Mucosa of descending colon (tissue), 3 donors: ENCODE measurements around the gene CHST3. TPM values are rescaled to one million over a fixed set of nuclear protein-coding genes. Genes with fewer than 3 reads are reported as not detected.

Experiments used
- ATAC-seq: fragments of 200-7000 bp; cut with Tn5 transposase; one replicate; pipeline ENCODE4 v1.9.1; 2020; ENCODE audit warnings: mild to moderate bottlenecking, moderate library complexity
- DNase-seq, 3 donors: peaks; one replicate each; pipeline ENCODE4 v3.0.0-alpha.2; 2020
- H3K36me3 ChIP-seq: fragments of 200-600 bp; one replicate; pipeline ENCODE4 v1.8.0; 2021; ENCODE audit warnings: low read depth, mild to moderate bottlenecking
- H3K4me1 ChIP-seq: fragments of 200-600 bp; one replicate; pipeline ENCODE4 v1.8.0; 2021; ENCODE audit warnings: low read depth, mild to moderate bottlenecking
- H3K4me3 ChIP-seq: fragments of 200-600 bp; one replicate; pipeline ENCODE4 v1.8.0; 2021; ENCODE audit warnings: mild to moderate bottlenecking
- H3K9me3 ChIP-seq: fragments of 200-600 bp; one replicate; pipeline ENCODE4 v1.8.0; 2021; ENCODE audit warnings: mild to moderate bottlenecking
- intact Hi-C, 2 donors: fragments of 100-400 bp; cut with DNase I in 1 of 2; cut with micrococcal nuclease in 1 of 2; formaldehyde crosslinking; loops; one replicate each; pipeline versions ENCODE4 v1.11.0 to v1.11.1; 2022; cut with DNase I, micrococcal nuclease
- total RNA-seq, 3 donors: library from RNA; stranded (reverse); fragmentation: NEBNext Ultra II Directional in 2 of 3; extraction: Animal tissue kit (Norgen Biotek cat#: 25700) in 2 of 3; gene quantifications; one replicate each; pipeline versions ENCODE4 v1.2.1 to v1.2.4, GENCODE V29; 2021 to 2023
- TF ChIP-seq, protein P1 (sequence below): fragments of 200-600 bp; IDR thresholded peaks from one replicate; pipeline ENCODE4 v1.8.0; 2022; ENCODE audit warnings: antibody characterized with exemption, mild to moderate bottlenecking
- donor health status: DM: no; HTN: no; CAD: no; lungs with moderate emphysema.
- donor health status: DM: no; HTN: no; CAD: no.
- donor health status: DM: no; HTN: yes; CAD: no.

Gene CHST3
- total RNA-seq, 3 donors from 2014 or later = 1.1 to 15.7 (median 3.1) TPM

DNA sequence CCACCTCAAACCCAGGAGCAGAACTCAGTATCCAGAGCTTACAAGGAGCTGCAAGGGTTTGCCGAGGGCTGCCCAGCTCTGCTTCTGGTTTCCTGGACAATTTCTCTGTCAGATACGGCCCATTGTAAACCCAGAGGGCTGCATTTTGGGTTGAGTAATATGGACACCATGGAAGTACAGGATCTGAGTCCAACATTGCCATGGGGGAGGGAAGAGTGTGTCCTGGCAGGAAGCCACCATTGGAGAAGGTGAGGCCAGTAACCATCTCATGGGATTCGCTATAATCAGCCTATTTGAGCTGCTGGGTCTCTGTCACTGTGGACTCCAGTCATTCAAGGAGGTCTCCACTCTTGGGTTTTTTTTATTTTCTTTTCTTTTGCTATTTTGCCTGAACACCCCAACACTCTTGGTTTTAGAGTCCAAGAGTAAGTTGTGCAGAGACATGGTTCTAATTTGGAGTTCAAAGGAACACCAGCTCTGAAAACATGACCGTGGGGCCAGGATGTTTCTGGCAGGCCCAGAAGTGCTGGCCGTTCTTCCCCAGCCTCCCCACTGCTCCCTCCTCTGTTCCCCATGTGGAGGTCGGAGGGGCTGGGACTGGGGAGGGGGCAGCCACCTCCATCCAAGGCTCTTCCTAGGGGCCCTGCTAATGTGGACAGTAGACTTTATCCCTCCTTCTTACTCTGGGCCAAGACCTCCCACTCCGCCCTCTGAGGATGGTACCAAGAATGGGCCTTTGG, 46.2 kb downstream of the CHST3 start:
- Histone ChIP-seq H3K4me1 (no peaks in the 10 kb centered on the region), H3K9me3 (no peaks in the 10 kb centered on the region), H3K36me3 (no peaks in the 10 kb centered on the region), H3K4me3 (no peak overlapping the region)
- ATAC-seq (no peak), DNase-seq (no peak)
- TF ChIP-seq, protein P1, sequence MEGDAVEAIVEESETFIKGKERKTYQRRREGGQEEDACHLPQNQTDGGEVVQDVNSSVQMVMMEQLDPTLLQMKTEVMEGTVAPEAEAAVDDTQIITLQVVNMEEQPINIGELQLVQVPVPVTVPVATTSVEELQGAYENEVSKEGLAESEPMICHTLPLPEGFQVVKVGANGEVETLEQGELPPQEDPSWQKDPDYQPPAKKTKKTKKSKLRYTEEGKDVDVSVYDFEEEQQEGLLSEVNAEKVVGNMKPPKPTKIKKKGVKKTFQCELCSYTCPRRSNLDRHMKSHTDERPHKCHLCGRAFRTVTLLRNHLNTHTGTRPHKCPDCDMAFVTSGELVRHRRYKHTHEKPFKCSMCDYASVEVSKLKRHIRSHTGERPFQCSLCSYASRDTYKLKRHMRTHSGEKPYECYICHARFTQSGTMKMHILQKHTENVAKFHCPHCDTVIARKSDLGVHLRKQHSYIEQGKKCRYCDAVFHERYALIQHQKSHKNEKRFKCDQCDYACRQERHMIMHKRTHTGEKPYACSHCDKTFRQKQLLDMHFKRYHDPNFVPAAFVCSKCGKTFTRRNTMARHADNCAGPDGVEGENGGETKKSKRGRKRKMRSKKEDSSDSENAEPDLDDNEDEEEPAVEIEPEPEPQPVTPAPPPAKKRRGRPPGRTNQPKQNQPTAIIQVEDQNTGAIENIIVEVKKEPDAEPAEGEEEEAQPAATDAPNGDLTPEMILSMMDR = no peak
- intact Hi-C loops = no loop called here

DNA sequence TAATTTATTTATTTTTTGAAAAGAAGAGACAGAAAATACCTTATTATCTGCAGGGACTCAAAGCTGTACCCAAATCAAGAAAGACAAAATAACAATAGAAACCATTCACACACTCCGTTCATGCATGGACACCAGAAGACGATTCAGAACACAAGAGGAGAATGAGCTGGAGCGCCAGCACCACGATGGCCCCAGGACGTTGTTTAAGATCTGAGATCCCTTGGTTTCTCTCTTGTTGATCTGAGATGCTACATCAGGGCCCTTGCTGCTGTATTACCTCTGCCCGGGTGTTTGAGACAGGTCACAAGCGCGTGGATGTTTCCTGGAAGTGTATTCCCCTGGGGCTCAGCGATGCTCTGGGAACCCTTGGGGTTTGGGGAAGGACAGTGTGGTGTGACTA, 46.8 kb downstream of the CHST3 start:
- intact Hi-C loops = no loop called here
- ATAC-seq (no peak), DNase-seq (no peak)
- TF ChIP-seq, protein P1 = no peak
- Histone ChIP-seq H3K9me3 (no peaks in the 10 kb centered on the region), H3K36me3 (no peaks in the 10 kb centered on the region), H3K4me1 (peaks cover 4% of the 10 kb centered on the region), H3K4me3 (no peak overlapping the region)

DNA sequence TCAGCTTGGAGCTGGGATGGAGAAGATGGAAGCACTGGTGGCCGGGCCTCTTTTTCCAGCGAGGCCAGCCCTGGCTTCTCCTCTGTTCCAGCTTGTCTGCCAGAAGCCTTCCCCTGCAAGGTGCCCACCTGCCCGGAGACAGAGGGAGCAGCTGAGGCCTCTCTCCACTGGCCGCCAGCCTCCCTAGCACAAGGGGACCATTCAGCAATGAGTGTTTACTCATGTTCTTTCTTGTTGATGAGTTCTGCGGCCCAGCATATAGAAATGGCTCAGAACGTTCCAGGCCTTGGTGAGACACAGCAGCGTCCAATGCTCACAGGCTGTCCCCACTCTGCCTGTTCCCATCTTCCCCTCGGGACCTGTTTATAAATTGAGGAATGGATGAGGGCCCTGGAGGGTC, 47.3 kb downstream of the CHST3 start:
- no peak for DNase-seq
- intact Hi-C loops = no loop called here
- no peak for ATAC-seq
- H3K36me3 ChIP-seq = no peaks in the 10 kb centered on the region
- no peak overlapping the region for H3K4me3 ChIP-seq
- TF ChIP-seq, protein P1 = no peak
- no peaks in the 10 kb centered on the region for H3K9me3 ChIP-seq
- peaks cover 4% of the 10 kb centered on the region for H3K4me1 ChIP-seq

DNA sequence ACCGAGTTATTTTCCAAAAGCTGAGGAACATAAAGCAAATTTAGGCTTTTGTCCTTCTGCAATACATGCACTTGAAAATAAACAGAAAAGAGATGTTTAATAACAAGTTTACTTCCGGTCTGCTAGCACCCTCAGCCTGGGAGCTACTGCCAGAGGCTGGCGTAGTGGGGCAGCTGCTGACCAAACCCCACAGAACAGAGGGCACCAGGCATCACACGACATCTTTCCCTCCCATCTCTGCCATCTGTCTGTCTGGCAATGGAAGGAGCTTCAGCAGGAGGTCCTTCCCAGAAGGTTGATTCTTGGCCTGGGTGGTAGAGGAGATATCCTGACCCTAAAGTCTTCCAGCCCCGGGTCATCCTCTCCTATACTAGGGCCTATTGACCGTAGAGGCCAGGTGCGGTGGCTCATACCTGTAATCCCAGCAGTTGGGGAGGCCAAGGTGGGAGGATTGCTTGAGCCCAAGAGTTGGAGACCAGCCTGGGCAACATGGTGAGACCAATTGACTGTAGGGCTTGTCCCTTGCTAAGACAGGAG, 47.8 kb downstream of the CHST3 start:
- TF ChIP-seq, protein P1 = no peak
- ATAC-seq (no peak), DNase-seq (no peak)
- Histone ChIP-seq H3K4me3 (no peak overlapping the region), H3K9me3 (no peaks in the 10 kb centered on the region), H3K4me1 (peaks cover 4% of the 10 kb centered on the region), H3K36me3 (no peaks in the 10 kb centered on the region)
- intact Hi-C loops = no loop called here

DNA sequence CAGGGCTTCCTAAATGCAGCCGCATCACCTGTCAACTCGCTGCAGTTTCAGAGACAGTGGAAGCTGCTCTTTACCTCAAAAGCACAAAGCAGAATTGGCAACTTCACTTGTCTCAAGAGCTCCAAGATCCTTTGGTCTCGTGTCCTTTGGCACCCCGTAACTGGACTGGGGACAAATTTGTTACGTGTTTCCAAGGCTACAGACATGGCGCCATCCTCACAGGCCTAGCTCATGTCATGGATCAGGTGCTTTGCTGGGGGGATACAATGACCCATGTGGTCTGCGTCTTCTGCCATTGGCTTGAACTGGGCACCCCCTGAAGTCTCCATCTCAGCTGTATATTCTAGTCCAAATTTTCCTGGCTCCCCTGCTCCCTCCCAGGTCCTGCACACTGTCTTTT, 48.6 kb downstream of the CHST3 start:
- no peak for ATAC-seq
- Histone ChIP-seq H3K4me1 (peaks cover 6% of the 10 kb centered on the region), H3K9me3 (no peaks in the 10 kb centered on the region), H3K36me3 (no peaks in the 10 kb centered on the region), H3K4me3 (no peak overlapping the region)
- TF ChIP-seq, protein P1 = no peak
- intact Hi-C loops = no loop called here
- DNase-seq = no peak
